ENCODE measurements around the gene LGR4. TPM values are rescaled to one million over a fixed set of nuclear protein-coding genes. Genes with fewer than 3 reads are reported as not detected.

LGR4 gene
- total and polyA plus RNA-seq, 10 of the 15 experiments (the other 5 are each of a cell fraction or from before 2014, with no cell fraction given), result under 0.01 to 0.64 (median 0.04) TPM; not detected in 5

DNA sequence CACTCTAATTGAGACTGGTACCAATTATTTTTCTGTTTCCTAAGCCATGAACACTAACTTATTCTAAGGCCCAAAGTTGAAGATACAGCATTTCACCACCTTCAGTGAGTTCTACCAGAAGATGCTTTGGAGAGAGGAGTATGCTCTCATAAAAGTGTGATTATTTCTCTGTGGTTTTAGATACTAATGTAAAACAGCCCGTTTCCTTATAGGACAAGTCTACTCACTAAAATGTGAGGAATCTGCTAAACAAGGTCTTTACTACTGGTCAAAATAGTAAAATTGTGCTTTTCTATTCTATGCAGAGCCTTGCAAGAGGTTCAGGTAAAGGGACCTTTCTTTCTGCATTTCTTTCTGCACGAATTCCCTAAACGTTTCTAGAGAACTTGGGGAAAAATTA is 2.4 kb downstream of the LGR4 start:
- POLR2A ChIA-PET, result no interaction called here
- intact Hi-C loops (cut with micrococcal nuclease; ENCODE audit: unreplicated experiment), result no loop called here
- CTCF ChIA-PET, result no interaction called here
- no peak overlapping the region for H3K4me3 ChIP-seq
- H4K20me1 ChIP-seq (ENCODE audit: control insufficient read depth, insufficient read depth), result no peaks in the 10 kb centered on the region
- no peak overlapping the region for H3K27ac ChIP-seq (ENCODE audit: control insufficient read depth, insufficient read depth)
- H3K79me2 ChIP-seq (ENCODE audit: control insufficient read depth, insufficient read depth, low read length), result no peaks in the 10 kb centered on the region
- H3K4me1 ChIP-seq (ENCODE audit: control insufficient read depth, insufficient read depth, low read length), result 0 out of 2 replicates have a peak, but pooled peaks cover 3% of the 10 kb centered on the region
- SMC1A ChIA-PET (ENCODE audit: uncharacterized antibody, unreplicated experiment), result no interaction called here
- H3K36me3 ChIP-seq (ENCODE audit: control insufficient read depth in 2 of 2, insufficient read depth in 2 of 2, low read length in 1 of 2), result no peaks in the 10 kb centered on the region
- FAIRE-seq (no peak), DNase-seq (ENCODE audit: low read depth, low spot score) (no peak), ATAC-seq (no peak)
- H3K27me3 ChIP-seq (replicated peaks in 1 of 2; ENCODE audit: control insufficient read depth in 2 of 2, insufficient read depth in 2 of 2, low read length in 1 of 2), result peaks cover 3% of the 10 kb centered on the region in 2 experiments; a peak in 2 of 4 replicates
- no TSS peak for BruUV-seq (replicated peaks)
- RAD21 ChIA-PET (ENCODE audit: unreplicated experiment), result no interaction called here
- no peak overlapping the region for H3K4me2 ChIP-seq (ENCODE audit: control insufficient read depth, insufficient read depth)
- in situ Hi-C loops (cut with MboI), result loop anchor here (10.0 kb wide), 1 partner anchor 1175 kb away; no protein-coding TSS in a partner anchor
- no peak overlapping the region for H3K9ac ChIP-seq (ENCODE audit: control insufficient read depth, insufficient read depth, low read length)
- TF ChIP-seq SP1 (IDR thresholded peaks at IDR 0.05; ENCODE audit: low read depth, low read length), result no peak
- TF ChIP-seq, protein P1, sequence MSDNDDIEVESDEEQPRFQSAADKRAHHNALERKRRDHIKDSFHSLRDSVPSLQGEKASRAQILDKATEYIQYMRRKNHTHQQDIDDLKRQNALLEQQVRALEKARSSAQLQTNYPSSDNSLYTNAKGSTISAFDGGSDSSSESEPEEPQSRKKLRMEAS (IDR thresholded peaks at IDR 0.05; ENCODE audit: low read depth, low read length), result no peak
- 36% methylated on average over 3 of the region's 3 CpGs for WGBS (ENCODE audit: insufficient coverage, insufficient replicate concordance, low lambda C conversion rate, missing lambda C conversion rate)
- no peak overlapping the region for H2AFZ ChIP-seq (ENCODE audit: control insufficient read depth, low read depth, low read length)
- H3K9me3 ChIP-seq (replicated peaks; ENCODE audit: control insufficient read depth, insufficient read depth, low read length), result no peaks in the 10 kb centered on the region

- Histone ChIP-seq H3K9me3 (replicated peaks; ENCODE audit: control insufficient read depth, insufficient read depth, low read length) (no peaks in the 10 kb centered on the region), H4K20me1 (ENCODE audit: control insufficient read depth, insufficient read depth) (no peaks in the 10 kb centered on the region), H3K79me2 (ENCODE audit: control insufficient read depth, insufficient read depth, low read length) (no peaks in the 10 kb centered on the region), H3K4me3 (no peak overlapping the region), H3K27me3 (replicated peaks in 1 of 2; ENCODE audit: control insufficient read depth in 2 of 2, insufficient read depth in 2 of 2, low read length in 1 of 2) (peaks cover 3% of the 10 kb centered on the region in 2 experiments; a peak in 2 of 4 replicates), H2AFZ (ENCODE audit: control insufficient read depth, low read depth, low read length) (no peak overlapping the region), H3K36me3 (ENCODE audit: control insufficient read depth in 2 of 2, insufficient read depth in 2 of 2, low read length in 1 of 2) (no peaks in the 10 kb centered on the region), H3K9ac (ENCODE audit: control insufficient read depth, insufficient read depth, low read length) (no peak overlapping the region), H3K4me2 (ENCODE audit: control insufficient read depth, insufficient read depth) (no peak overlapping the region), H3K27ac (ENCODE audit: control insufficient read depth, insufficient read depth) (no peak overlapping the region), H3K4me1 (ENCODE audit: control insufficient read depth, insufficient read depth, low read length) (0 out of 2 replicates have a peak, but pooled peaks cover 3% of the 10 kb centered on the region)
- FAIRE-seq (no peak), DNase-seq (ENCODE audit: low read depth, low spot score) (no peak), ATAC-seq (no peak)
- ChIA-PET CTCF (no interaction called here), RAD21 (ENCODE audit: unreplicated experiment) (no interaction called here), SMC1A (ENCODE audit: uncharacterized antibody, unreplicated experiment) (no interaction called here), POLR2A (no interaction called here)
- BruUV-seq (replicated peaks), result no TSS peak
- intact Hi-C loops (cut with micrococcal nuclease; ENCODE audit: unreplicated experiment), result no loop called here
- TF ChIP-seq NFYB (IDR thresholded peaks at IDR 0.05; ENCODE audit: insufficient read depth, low read depth, low read length) (no peak), TBL1XR1 (IDR thresholded peaks at IDR 0.05; ENCODE audit: low read depth, low read length) (no peak), NFXL1 (IDR thresholded peaks at IDR 0.05; ENCODE audit: borderline replicate concordance) (no peak), POLR2AphosphoS2 (IDR thresholded peaks at IDR 0.05; ENCODE audit: low read depth, low read length) (no peak)
- 46% methylated on average over 8 of the region's 8 CpGs for WGBS (ENCODE audit: insufficient coverage, insufficient replicate concordance, low lambda C conversion rate, missing lambda C conversion rate)
- in situ Hi-C loops (cut with MboI), result no loop called here
These were observed 3.4 kb downstream of the LGR4 start for GRCh38 chr11:27468995-27469695.

Measured in GM12878 (cell line).